Endometrium (tissue), 2 donors: ENCODE results near the gene PLPPR4.

Experiments
- FAIRE-seq: peaks from 2 replicates; lab custom pipeline; 2012; peaks lifted over from hg19 to GRCh38; lab: Jason Lieb, UNC
- donor health status: control.
- donor health status: control.

PLPPR4 gene

DNA sequence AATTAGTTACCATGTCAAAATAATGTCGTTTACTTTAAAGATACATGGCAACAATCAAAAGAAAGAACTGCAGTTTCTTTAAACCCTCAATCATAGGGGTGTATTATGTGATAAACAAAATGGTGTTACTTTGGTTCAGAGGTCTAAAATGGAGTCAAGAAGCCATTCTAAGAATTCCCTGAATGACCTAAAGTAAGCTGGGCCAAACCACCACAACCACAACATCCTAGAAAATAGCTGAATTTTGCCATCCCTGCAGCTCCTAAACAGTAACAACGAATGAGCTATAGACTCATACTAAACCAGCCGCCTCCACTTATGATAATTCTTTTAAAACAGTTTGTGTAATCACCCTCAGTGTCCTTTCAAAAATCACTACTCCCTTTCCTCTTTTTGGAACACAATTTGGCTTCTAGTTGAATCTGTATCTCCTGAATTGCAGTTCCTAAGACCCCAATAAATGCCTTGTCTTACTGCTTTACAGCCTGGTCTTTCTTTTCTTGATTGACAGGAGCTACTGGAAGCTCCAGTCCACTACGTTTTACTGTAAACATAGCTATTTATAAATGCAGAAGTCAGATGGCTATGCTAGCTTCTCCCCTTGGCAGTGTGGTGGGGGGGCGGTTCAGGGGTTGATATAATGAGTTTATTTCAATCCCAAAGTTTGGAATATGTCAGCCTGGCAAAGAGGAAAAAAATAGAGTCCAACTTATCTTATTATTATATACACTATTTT is 84.3 kb downstream of the PLPPR4 start:
- FAIRE-seq: no peak

DNA sequence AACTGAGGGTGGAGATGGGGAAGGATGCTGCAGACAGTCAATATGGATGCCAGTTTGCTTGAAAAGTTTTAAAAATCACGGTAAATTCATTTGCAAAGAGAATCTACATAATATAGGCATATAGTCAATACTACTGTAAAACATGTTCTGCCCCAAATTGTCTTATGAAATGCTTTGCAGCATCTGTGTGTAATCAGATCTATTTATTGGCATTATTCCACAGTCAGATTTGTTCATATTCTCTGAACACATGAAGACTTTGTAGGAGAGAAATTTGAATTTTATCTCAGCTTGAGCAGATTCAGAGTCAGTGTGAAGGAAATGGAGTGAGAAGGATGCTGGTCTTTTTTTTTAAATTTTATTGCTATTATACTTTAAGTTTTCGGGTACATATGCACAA is 88.5 kb downstream of the PLPPR4 start:
- no peak for FAIRE-seq

DNA sequence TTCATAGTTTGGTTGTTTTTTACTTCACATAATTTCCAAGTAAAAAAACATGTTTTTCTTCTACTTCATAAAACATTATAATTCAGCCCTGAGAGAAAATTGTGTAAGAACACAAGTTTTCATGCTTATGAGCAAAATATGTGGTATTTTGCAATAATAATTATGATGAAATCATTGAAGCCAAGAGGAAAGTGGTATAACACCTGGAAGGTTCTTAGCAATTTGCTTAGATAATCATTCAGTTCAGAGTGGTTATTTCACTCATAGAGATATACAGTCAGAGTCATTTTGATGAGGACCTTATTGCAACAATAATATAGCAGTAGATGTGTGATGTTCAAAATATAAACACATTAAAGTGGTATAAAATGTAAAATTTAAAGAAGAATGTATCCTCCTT is 94.5 kb downstream of the PLPPR4 start:
- FAIRE-seq: no peak
